MM.1S (cell line): ENCODE data around the gene ZNF521.

Experiments
- DNase-seq: peaks from one replicate; pipeline ENCODE4 v3.0.0-alpha.2; 2015
- H2AFZ ChIP-seq: fragments of 300-600 bp; sonication (generic); 2 replicates; pipeline ENCODE4 v1.6.0; 2016; ENCODE audit warnings: antibody characterized with exemption, low read length
- H3F3A ChIP-seq: fragments of 300-600 bp; sonication (generic); 2 replicates; pipeline ENCODE4 v1.6.1; 2016; ENCODE audit warnings: mild to moderate bottlenecking, antibody characterized with exemption, low read length, moderate library complexity, mixed read lengths; ENCODE audit not compliant: insufficient read depth
- H3K27ac ChIP-seq: fragments of 300-600 bp; sonication (generic); 2 replicates; pipeline ENCODE4 v1.5.1; 2016; ENCODE audit warnings: mild to moderate bottlenecking, low read length
- H3K27me3 ChIP-seq: fragments of 300-600 bp; sonication (generic); replicated peaks from 2 replicates; pipeline ENCODE4 v1.6.0; 2016; ENCODE audit warnings: low read length; ENCODE audit not compliant: insufficient read depth
- H3K36me3 ChIP-seq: fragments of 300-600 bp; sonication (generic); replicated peaks from 2 replicates; pipeline ENCODE4 v1.6.1; 2016; ENCODE audit warnings: mild to moderate bottlenecking, low read length, mixed read lengths; ENCODE audit not compliant: insufficient read depth
- H3K4me1 ChIP-seq: fragments of 300-600 bp; sonication (generic); 2 replicates; pipeline ENCODE4 v1.6.1; 2016; ENCODE audit warnings: low read length, mixed read lengths
- H3K4me2 ChIP-seq: fragments of 300-600 bp; sonication (generic); 2 replicates; pipeline ENCODE4 v1.6.0; 2016; ENCODE audit warnings: low read depth, low read length
- H3K4me3 ChIP-seq: fragments of 300-600 bp; sonication (generic); 2 replicates; pipeline ENCODE4 v1.5.1; 2016; ENCODE audit warnings: low read length, mixed read lengths
- H3K79me2 ChIP-seq: fragments of 300-600 bp; sonication (generic); 2 replicates; pipeline ENCODE4 v1.6.1; 2016; ENCODE audit warnings: mixed run types, low read length, mixed read lengths
- H3K9ac ChIP-seq: fragments of 300-600 bp; sonication (generic); 2 replicates; pipeline ENCODE4 v1.6.1; 2016; ENCODE audit warnings: low read length, mixed read lengths
- H3K9me2 ChIP-seq: fragments of 300-600 bp; sonication (generic); replicated peaks from 2 replicates; pipeline ENCODE4 v1.6.1; 2016; ENCODE audit warnings: mild to moderate bottlenecking, low read length, mixed read lengths; ENCODE audit not compliant: insufficient read depth
- H3K9me3 ChIP-seq: fragments of 300-600 bp; sonication (generic); replicated peaks from 2 replicates; pipeline ENCODE4 v1.6.1; 2016; ENCODE audit warnings: mild to moderate bottlenecking, low read length, mixed read lengths; ENCODE audit not compliant: insufficient read depth
- H4K20me1 ChIP-seq: fragments of 300-600 bp; sonication (generic); 2 replicates; pipeline ENCODE4 v1.6.1; 2016; ENCODE audit warnings: mild to moderate bottlenecking, low read length, moderate library complexity, mixed read lengths; ENCODE audit not compliant: insufficient read depth
- EZH2 ChIP-seq: fragments of 300-600 bp; sonication (generic); optimal IDR thresholded peaks from 2 replicates; pipeline ENCODE3; 2017; ENCODE audit warnings: low read depth, mild to moderate bottlenecking, antibody characterized with exemption, low read length, mixed read lengths
- EZH2phosphoT487 ChIP-seq: fragments of 300-600 bp; sonication (generic); IDR thresholded peaks from 2 replicates; pipeline ENCODE4 v1.6.1; 2018; ENCODE audit warnings: antibody characterized with exemption, low read length
- TF ChIP-seq, protein P1 (sequence below): fragments of 300-600 bp; sonication (generic); IDR thresholded peaks from 2 replicates; pipeline ENCODE4 v1.5.1; 2016; ENCODE audit warnings: antibody characterized with exemption, low read length, mixed read lengths

ZNF521 gene

DNA sequence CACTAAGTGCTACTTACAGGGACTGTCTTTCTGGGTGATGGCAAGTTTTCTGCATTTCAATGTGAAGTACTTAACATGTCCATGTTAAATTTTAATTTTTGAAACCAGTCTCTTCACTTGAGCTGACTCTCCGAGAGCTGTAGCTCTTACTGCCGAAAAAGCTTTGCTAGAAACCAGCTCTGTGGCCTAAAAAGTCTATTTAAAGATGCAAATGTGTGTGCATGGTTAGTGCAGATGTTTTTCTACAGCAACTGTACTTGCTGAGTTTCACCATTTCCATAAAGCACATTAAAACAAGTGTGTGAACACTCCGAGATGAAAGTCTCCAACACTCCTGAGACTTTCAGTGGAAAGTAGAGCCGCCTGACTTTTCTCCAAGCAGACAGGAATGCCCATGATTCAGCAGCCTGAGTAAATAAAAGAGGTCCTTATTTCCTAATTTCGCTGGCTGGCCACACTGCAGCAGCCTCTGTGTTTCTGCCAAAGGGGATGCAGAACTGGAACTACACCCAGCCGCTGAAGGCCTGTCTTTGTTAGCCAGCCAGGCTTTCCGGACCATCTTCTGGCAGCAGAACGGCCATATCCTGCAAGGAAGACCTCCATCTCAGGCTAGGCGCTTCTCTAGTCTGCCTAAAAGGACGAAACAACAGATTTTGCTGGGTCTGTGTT lies 121.2 kb downstream of the ZNF521 start:
- Histone ChIP-seq H3K9ac (peak overlapping the region; percentile 39; the same call in 1 of the 2 replicates), H2AFZ (peak overlapping the region; percentile 52), H3K9me3 (no peaks in the 10 kb centered on the region), H3K27me3 (no peaks in the 10 kb centered on the region), H3K27ac (peak overlapping the region; percentile 73; the same call in 1 of the 2 replicates), H3K79me2 (peaks cover 14% of the 10 kb centered on the region), H3K9me2 (no peaks in the 10 kb centered on the region), H4K20me1 (no peaks in the 10 kb centered on the region), H3K4me1 (peaks cover 23% of the 10 kb centered on the region; the same call in 1 of the 2 replicates), H3F3A (peaks cover 20% of the 10 kb centered on the region), H3K4me2 (peak overlapping the region; percentile 78), H3K4me3 (peak overlapping the region; percentile 42), H3K36me3 (no peaks in the 10 kb centered on the region)
- DNase-seq: peak; percentile 71
- TF ChIP-seq, protein P1, sequence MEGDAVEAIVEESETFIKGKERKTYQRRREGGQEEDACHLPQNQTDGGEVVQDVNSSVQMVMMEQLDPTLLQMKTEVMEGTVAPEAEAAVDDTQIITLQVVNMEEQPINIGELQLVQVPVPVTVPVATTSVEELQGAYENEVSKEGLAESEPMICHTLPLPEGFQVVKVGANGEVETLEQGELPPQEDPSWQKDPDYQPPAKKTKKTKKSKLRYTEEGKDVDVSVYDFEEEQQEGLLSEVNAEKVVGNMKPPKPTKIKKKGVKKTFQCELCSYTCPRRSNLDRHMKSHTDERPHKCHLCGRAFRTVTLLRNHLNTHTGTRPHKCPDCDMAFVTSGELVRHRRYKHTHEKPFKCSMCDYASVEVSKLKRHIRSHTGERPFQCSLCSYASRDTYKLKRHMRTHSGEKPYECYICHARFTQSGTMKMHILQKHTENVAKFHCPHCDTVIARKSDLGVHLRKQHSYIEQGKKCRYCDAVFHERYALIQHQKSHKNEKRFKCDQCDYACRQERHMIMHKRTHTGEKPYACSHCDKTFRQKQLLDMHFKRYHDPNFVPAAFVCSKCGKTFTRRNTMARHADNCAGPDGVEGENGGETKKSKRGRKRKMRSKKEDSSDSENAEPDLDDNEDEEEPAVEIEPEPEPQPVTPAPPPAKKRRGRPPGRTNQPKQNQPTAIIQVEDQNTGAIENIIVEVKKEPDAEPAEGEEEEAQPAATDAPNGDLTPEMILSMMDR: no peak
- TF ChIP-seq EZH2phosphoT487 (no peak), EZH2 (no peak)

DNA sequence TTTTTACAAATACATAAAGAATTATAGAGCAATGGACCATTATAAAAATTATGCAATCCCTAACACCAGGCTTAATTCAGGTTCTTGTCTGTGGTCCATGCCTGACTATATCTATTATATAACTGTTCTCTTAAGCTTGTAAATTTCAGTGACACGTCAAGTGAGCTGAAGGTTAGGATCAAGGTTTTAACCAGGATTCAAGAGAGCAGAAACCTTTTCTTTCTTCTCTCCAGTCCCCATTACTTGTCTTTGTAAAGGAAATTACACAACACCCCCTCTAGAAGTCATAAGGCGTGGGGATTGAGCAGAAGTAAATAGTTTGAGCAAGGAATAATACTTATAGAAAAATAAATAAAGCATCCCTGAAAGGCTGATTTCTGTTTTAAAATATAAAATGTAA lies 122.0 kb downstream of the ZNF521 start:
- H3K9ac ChIP-seq: no peak overlapping the region
- peak overlapping the region; percentile 78 for H3K4me2 ChIP-seq
- no peak for TF ChIP-seq EZH2phosphoT487
- TF ChIP-seq EZH2: no peak
- TF ChIP-seq, protein P1: no peak
- H3F3A ChIP-seq: peaks cover 24% of the 10 kb centered on the region
- peaks cover 8% of the 10 kb centered on the region; the same call in 1 of the 2 replicates for H3K79me2 ChIP-seq
- H3K9me2 ChIP-seq: no peaks in the 10 kb centered on the region
- H4K20me1 ChIP-seq: no peaks in the 10 kb centered on the region
- no peak overlapping the region for H2AFZ ChIP-seq
- no peaks in the 10 kb centered on the region for H3K36me3 ChIP-seq
- no peak overlapping the region for H3K4me3 ChIP-seq
- peaks cover 25% of the 10 kb centered on the region; the same call in 1 of the 2 replicates for H3K4me1 ChIP-seq
- DNase-seq: no peak
- no peaks in the 10 kb centered on the region for H3K27me3 ChIP-seq
- no peak overlapping the region; the same call in 1 of the 2 replicates for H3K27ac ChIP-seq
- no peaks in the 10 kb centered on the region for H3K9me3 ChIP-seq

DNA sequence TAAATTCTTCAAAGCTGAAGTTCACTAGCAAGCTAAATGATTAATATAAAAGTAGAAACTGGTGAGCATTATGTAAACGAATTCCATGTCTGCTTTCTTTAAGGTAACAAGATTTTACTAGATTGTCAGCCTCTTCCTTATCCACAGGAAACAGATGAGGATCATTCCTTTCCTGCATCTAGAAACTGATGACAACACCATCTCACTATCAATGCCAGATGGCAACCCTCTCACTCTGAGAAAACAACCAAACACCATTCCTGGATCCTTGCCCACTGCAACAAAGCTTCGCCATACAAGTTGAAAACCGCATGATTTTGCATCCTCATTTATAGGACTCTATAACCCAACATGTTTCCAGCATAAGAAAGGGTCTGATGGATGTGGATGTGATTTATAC lies 122.9 kb downstream of the ZNF521 start:
- Histone ChIP-seq H2AFZ (no peak overlapping the region), H3K9me3 (no peaks in the 10 kb centered on the region), H3K9ac (no peak overlapping the region), H4K20me1 (no peaks in the 10 kb centered on the region), H3K27ac (no peak overlapping the region), H3K4me2 (no peak overlapping the region), H3K79me2 (peaks cover 3% of the 10 kb centered on the region; the same call in 1 of the 2 replicates), H3K9me2 (no peaks in the 10 kb centered on the region), H3K27me3 (no peaks in the 10 kb centered on the region), H3F3A (peaks cover 24% of the 10 kb centered on the region), H3K4me1 (peaks cover 25% of the 10 kb centered on the region; the same call in 1 of the 2 replicates), H3K36me3 (no peaks in the 10 kb centered on the region), H3K4me3 (no peak overlapping the region)
- no peak for DNase-seq
- no peak for TF ChIP-seq EZH2
- TF ChIP-seq EZH2phosphoT487: no peak
- TF ChIP-seq, protein P1: no peak
